IMR-90 (cell line): ENCODE data around the gene PIAS4.

ENCODE experiments used
- NFE2L2 ChIP-seq: fragments of 150-350 bp; IDR thresholded peaks from 2 replicates; pipeline ENCODE4 v1.6.1; 2016; ENCODE audit warnings: low read depth, mild to moderate bottlenecking, low read length
- POLR2A ChIP-seq: IDR thresholded peaks from 2 replicates; pipeline ENCODE4 v1.6.1; 2012; ENCODE audit warnings: mild to moderate bottlenecking, low read depth, low read length
- TF ChIP-seq, protein P1 (sequence below): fragments of 150-350 bp; IDR thresholded peaks from 2 replicates; pipeline ENCODE4 v1.6.1; 2017; ENCODE audit warnings: mild to moderate bottlenecking, antibody characterized with exemption, low read length, low read depth

DNA sequence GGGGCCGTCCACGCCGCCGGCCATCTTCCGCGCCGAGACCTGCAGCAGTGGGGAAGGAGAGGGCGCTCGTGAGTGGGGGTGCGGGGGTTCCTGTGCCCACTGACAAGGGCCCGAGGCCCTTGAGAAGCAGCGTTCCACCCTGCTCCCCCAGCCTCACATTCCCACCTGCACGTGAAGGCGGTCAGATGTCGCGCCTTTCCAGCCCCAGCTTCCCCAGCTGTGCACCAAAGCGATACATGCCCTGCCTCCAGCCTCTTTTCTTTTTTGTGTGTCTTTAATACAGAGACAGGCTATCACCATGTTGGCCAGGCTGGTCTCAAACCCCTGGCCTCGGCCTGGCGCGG is 47.6 kb downstream of the PIAS4 start:
- TF ChIP-seq POLR2A (no peak), NFE2L2 (no peak)
- TF ChIP-seq, protein P1, sequence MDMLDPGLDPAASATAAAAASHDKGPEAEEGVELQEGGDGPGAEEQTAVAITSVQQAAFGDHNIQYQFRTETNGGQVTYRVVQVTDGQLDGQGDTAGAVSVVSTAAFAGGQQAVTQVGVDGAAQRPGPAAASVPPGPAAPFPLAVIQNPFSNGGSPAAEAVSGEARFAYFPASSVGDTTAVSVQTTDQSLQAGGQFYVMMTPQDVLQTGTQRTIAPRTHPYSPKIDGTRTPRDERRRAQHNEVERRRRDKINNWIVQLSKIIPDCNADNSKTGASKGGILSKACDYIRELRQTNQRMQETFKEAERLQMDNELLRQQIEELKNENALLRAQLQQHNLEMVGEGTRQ: no peak
